Measurements from ENCODE around the gene KISS1R.
"Not testable (repeated sequence)": the region's sequence is repeated elsewhere in the genome, so short reads cannot be mapped to it uniquely, and the experiment has no call there.

Gene KISS1R

GRCh38 chr19:953445-954271 lies 36.5 kb downstream of the KISS1R start:
- no peak for DNase-seq (ENCODE audit: low read depth, low spot score)

- DNase-seq (ENCODE audit: low read depth, low spot score): no peak
These were observed 37.1 kb downstream of the KISS1R start for GRCh38 chr19:954272-954671.

DNA sequence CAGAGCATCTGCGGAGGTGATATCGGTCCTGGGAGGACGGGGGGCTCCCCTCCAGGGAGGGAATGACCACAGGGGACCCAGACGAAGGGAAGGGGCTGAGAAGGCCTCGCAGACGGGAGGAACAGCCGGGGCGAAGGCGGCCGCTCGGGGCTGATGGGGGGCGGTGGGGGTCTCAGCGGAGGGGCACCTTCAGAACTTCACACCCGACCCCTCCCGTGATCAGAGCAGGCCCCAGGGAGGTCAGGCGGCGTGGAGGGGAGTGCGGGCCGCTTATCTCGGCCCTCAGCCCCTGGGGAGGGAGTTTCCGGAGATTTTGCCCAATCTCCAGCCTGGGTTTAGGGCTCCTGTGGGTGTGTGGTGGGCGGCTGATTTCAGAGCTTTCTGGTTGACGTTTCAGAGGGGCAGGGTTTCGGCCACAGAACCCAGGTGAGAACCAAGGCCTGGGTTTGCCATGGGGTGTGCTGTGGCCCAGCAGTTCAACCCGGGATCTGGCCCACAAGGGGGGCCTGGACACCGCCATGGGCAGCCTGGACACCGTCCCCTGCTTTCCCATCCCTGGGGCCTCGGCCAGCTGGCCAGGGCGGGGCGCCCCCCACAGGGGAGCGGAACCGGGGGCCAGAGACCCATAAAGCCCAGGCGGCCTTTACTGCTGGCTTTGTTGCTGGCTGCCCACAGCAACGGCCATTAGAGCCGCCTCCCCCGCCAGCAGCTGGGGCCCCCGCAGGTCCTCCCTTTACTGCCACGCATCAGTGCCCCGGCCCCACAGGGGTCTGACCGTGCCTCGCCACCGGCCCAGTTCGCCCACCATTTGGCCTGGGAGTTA lies 37.8 kb downstream of the KISS1R start:
- no peak for DNase-seq (ENCODE audit: low read depth, low spot score)

GRCh38 chr19:955803-956765 lies 39.0 kb downstream of the KISS1R start:
- DNase-seq (ENCODE audit: low read depth, low spot score): no peak

- DNase-seq (ENCODE audit: low read depth, low spot score): no peak
These were observed 39.8 kb downstream of the KISS1R start for GRCh38 chr19:956766-957440.

DNA sequence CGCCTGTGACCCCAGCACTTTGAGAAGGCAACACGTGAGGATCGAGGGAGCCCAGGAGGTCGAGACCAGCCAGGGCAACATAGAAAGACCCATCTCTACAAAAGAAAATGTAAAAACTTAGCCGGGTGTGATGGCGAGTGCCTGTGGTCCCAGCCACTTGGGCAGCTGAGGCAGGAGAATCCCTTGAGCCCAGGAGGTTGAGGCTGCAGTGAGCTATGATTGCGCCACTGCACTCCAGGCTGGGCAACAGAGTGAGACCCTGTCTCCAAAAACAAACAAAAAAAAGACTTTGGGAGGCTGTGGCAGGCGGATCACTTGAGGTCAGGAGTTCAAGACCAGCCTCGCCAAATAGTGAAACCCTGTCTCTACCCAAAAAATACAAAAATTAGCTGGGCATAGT lies 40.4 kb downstream of the KISS1R start:
- DNase-seq (ENCODE audit: low read depth, low spot score): not testable (repeated sequence)

DNA sequence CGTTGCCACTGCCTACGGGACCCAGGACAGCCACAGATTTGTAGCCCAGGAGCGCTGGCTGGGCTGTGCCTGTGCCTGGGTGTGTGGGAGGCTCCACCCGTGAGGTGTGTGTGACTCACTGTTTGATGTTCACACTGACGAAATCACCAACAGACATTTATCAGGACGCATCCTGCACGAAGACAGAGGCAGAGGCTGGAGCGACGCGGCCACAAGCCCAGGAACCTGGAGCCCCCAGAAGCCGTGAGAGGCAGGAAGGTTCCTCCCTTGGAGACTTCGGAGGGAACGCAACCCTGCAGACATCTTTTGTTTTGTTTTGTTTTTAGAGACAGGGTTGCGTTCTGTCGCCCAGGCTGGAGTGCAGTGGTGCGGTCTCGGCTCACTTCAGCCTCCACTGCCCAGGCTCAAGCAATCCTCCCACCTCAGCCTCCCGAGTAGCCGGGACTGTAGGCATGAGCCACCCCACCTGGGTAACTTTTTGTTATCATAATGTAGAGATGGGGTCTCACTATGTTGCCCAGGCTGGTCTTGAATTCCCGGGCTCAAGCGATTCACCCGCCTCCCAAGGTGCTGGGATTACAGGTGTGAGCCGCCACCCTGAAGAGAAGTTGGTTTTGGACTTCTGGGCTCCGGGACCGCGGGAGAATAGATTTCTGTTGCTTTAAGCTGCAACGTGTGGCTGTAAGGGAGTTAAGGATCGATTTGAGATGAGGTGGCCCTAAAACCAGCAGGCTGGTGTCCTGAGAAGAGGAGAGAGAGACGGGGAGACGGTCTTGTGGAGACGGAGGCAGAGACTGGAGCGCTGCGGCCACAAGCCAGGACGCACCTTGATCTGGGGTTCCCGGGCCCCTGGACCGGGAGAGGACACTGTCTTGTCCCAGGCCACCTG lies 42.1 kb downstream of the KISS1R start:
- no peak for DNase-seq (ENCODE audit: low read depth, low spot score)

DNA sequence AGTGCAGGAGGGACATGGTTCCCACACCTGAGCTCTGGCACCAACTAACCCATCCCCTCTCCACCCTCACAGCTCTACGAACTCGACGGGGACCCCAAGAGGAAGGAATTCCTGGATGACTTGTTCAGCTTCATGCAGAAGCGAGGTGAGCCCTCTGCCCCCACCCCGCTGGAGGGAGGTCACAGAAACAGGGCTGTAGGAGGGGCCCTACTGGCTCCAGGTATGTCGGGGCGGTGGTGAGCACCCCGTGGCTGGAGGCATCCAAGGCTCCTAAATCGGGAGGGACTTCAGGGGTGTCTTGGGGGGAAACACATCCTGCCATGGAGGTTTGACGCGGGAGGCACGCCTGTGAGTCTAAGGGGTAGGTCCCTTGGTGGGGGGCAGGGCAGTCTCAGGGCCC lies 42.9 kb downstream of the KISS1R start:
- DNase-seq (ENCODE audit: low read depth, low spot score): no peak

- DNase-seq (ENCODE audit: low read depth, low spot score): no peak
These were observed 43.4 kb downstream of the KISS1R start for GRCh38 chr19:960601-960938.

DNA sequence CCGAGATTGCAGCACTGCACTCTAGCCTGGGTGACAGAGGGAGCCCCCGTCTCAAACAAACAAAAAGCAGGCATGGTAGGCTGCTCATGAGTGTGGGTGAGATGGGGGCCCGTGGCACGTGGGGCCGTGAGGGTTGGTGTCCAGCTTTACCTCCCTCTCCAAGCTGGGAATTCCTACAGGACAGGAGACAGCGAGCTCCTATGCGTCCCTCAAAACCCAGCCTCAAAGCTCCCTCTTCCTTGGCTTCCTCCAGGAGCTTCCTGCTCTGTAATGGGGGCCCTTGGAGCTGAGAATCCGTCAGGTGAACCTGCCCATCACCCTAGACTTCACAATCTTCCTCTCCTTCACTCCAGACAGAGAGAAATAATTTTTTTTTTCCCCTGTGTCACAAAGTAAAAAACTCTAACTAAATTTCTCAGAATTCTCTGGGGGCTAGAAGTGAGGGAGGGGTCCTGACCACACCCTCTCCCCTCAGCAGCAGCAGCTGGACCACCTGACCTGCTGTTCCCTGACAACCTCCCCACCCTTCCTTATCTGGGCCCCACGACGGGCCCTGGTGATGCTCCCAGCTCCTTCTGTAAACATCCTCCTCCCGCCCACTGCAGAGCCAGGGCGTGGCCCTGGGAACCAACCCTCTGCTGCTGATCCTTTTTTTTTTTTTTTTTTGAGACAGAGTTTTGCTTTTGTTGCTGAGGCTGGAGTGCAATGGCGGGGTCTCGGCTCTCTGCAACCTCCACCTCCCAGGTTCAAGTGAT lies 44.9 kb downstream of the KISS1R start:
- DNase-seq (ENCODE audit: low read depth, low spot score): no peak

GRCh38 chr19:962683-963400 lies 45.7 kb downstream of the KISS1R start:
- no peak for DNase-seq (ENCODE audit: low read depth, low spot score)

- DNase-seq (ENCODE audit: low read depth, low spot score): no peak
These were observed 46.4 kb downstream of the KISS1R start for GRCh38 chr19:963486-963951.

GRCh38 chr19:964116-964520 lies 47.0 kb downstream of the KISS1R start:
- DNase-seq (ENCODE audit: low read depth, low spot score): no peak

- DNase-seq (ENCODE audit: low read depth, low spot score): no peak
These were observed 47.9 kb downstream of the KISS1R start for GRCh38 chr19:964761-965694.

GRCh38 chr19:966485-967088 lies 49.5 kb downstream of the KISS1R start:
- DNase-seq (ENCODE audit: low read depth, low spot score): no peak
